DMS153 treated with DMSO at 0.1 percent for 48 hours (cell line): ENCODE measurements around the gene OSBPL5.

Experiments used
- DNase-seq: peaks from one replicate; lab custom pipeline; 2025; ENCODE audit not compliant: unreplicated experiment; lab: John Stamatoyannopoulos, UW

Gene OSBPL5

DNA sequence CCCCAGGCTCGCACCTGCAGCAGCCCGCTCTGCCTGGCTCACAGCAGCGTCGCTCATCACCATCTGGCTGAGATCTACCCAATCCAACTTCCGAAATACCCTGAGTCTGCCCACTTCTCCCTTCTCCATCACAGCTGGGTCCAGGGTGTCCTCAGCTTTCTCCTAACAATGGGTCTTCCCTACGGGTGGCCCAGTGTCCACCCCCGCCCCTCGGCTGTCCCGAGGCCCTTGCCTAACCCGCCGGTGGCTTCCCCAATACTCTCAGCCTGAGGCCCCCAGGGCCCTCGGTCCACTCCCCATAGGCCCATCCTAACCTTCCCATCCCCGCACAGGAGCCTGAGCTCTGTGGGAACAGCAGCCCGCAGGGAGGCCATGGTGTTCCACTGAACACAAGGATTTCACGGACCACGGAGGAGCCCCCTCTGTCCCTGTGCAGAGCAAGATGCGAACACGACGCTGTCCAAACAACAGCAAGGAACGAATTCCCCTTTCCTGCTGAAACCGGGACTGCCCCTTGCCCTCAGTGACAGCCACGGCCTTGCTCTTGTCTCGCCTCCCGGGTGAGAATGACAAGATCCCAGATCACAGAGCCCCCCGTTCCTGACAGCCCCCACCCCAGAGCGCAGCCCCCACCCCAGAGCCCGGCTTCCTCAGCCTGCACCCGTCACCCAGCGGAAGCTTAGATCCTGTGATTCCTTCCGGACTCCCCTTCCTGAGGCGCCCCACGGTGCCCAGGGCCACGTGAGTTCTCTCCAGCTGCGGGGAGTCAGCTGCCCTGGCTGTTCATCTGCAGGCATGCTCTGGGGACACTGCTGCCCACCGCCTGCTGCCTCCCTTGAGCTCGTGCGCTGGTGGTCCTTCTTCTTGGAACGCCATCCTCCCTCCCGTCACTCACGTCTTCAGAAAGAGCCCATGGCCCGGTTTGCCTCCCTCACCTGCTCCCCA lies 59.0 kb downstream of the OSBPL5 start:
- no peak for DNase-seq

DNA sequence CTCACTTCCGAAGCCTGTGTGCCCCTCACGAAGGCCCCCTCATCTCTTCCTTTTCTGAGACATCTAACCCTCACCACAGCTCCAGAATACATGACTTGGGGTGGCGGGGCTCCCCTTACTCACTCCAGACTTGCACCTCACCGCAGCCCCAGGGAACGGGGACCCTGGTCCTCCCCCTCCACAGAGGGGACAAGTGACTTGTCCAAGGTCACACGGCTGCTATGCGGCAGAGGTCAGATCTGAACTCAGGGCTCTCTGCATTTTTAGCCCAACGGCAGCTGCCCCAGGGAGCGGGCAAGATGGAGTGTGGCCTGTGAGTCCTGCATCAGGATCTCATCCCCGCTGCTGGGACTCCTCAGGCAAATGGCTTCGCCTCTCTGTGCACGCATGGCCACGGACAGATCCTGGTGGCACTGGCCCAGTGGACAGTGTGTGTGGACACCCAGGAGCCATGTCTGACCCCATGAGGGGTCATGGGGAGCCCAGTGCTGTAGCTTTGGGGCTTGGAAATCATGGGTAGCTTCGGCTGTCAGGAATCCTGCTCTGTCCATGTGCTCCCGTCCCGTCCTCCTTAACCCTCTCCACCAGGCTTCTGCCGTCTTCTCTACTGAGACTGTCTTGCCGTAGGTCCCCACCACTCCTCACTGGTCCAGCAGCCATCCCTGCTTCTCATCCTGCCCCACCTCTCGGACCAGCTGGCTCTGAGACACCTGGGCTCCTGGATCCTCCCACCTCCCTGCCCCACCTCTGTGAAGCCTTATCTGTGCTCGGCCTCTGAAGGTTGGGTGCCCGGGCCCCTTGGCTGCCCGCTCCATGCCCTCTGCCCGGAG lies 59.9 kb downstream of the OSBPL5 start:
- no peak for DNase-seq

DNA sequence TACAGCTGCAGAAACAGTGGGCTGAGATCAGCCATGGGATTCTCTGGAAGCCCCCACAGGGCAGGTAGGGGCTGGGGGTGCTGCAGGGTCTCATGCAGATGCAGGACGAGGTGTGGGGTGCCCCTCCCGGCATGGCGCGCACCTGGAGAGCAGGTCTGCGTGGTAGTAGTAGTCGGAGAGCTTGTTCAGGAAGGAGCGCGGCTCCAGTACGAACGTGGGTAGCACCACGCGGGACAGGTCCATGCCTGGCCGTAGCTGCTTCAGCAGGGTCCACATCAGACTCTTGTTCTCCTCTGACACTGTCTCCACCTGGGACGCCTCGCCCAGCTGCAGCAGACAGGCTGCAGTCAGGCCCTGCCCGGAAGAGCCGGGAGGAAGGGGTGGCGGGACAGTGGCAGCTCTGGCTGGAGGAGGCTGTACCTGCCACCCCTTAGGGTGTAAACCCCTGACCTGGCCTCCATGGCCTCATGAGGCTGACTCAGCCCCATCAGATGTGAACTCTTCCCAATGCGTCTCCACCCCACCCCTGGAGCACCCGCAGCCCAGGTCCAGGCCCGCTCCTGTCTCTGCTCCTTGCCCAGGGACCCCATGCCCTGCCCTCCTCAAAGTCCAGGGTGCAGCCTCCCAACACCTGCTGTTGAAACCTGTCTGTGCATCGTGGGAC lies 60.9 kb downstream of the OSBPL5 start:
- DNase-seq, result no peak

DNA sequence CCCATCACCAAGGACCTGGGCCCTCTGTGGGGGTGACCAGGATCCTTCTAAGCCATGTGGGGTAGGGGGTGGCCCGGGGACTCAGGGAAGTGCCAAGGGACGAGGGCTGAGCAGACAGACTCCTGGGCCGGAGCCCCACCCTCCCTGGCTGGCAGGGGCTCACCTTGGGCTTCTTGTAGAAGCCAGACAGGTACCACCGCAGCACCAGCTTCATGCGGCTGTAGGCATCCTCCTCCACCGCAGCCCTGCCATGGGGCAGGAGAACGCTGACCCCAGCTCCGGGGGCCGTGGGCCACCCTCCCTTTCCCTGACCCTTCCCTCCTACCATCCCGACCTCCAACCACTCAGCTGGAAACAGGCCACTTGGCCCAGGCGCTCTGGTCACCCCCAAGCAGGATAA lies 62.0 kb downstream of the OSBPL5 start:
- DNase-seq, result no peak

DNA sequence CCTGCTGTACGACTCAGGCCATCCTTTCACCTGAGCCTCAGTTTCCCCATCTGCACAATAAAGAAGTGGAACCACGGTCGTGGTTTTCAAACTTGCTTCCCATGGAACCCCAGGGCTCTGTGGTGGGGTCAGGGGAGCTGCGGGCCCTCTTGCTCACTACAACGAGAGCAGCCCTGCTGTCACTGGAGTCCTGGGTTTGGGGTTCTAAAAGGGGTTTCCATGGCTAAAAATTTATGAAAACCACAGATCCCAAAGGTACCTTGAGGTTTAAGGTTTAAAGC lies 62.5 kb downstream of the OSBPL5 start:
- DNase-seq, result no peak

DNA sequence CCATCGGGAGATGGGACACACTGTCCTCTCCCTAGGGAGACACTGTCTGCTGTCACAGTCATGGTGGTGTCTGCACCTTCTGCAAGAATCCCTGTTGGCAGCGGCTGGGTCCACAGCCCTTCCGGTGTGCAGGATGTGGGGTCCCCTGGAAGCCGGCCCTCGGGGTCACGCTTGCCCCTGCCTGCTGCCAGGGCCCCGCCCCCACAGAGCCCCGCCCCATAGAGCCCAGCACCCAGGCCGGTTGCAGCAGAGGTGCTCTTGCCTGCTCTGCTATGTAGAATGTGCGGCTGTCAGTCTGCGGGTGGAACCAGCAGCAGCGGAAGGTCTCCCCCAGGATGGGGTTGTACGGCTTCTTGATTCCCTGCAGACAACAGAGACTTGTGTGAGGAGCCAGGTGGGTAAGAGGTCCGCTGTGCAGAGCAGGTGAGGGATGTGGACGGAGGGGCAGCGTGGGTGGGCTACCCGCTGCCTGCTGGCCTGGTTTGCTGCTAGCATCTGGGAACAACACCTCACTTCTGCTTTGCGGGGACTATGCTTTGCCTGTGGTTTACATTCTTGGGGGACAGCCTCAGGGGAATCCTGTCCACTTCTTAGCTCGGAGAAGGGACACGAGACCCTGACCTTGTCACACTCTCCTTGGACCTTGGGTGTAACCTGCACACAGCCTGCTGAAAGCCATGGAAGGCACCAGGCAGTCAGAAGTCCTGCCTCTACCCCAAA lies 63.0 kb downstream of the OSBPL5 start:
- DNase-seq, result no peak

DNA sequence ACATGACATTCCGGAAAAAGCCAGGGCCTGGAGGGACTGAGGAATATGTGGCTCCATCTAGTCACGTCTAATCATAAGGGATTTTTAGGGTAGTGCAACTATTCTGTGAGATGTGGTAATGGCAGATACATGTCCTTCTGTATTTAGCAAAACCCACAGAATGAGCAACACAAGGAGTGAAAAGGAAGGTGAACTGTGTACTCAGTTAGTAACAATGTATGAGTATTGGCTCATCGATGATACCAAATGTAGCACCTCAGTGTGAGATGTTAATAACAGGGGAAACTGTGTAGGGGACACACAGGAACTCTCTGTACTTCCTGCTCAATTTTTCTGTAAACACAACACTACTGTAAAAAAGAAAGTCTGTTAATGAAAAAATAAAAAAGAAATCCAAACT lies 65.9 kb downstream of the OSBPL5 start:
- no peak for DNase-seq

DNA sequence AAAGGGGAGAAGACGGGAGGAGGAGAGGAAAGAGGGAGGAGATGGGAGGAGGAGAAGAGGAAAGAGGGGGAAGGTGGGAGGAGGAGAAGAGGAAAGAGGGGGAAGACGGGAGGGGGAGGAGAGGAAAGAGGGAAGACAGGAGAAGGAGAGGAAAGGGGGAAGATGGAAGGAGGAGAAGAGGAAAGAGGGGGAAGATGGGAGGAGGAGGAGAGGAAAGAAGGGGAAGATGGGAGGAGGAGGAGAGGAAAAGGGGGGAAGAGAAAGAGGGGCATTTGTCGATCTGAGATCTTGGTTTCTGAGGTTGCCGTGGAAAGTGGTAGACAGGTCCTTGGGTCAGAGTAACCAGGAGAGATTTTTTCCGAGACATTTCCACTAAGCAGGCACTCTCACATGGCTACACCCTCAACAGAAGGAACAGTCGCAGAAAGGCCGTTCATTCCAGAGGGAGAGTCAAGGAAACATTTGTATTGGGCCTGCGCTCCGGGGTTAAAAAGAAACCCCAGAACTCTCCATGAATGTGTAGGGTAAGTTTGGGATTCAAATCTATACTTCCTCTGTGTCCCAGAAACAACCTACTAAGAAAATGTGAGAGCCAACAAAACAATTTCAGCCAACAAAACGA lies 68.1 kb downstream of the OSBPL5 start:
- no peak for DNase-seq

DNA sequence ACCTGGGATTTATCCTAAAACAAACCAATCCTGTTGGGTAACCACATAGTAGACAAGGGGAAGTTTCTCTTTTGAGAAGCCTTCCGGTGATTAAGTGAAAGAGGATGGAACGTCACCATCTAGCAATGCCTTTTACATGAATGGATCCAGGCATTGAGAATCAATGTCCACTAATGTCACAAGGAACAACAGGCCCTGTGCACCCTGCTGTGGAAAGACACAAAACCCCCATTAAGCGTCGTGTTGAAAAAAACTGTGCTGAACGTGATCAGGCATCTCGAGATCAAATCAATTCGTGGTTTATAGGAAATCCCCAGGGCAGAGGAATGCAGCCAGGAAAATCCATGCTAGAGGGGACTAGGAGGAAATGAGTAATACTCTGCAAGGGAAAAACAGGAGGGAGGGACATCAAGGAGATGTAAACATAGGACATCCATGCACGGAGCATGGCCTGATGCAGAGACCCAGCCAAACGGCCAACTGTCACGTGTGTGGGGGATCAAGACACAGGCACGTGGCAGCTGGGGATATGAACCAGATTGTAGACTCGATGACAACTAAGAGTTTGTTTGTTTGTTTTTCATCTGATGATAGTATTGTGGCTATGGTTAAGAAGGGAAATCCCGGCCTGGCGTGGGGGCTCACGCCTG lies 69.3 kb downstream of the OSBPL5 start:
- no peak for DNase-seq

DNA sequence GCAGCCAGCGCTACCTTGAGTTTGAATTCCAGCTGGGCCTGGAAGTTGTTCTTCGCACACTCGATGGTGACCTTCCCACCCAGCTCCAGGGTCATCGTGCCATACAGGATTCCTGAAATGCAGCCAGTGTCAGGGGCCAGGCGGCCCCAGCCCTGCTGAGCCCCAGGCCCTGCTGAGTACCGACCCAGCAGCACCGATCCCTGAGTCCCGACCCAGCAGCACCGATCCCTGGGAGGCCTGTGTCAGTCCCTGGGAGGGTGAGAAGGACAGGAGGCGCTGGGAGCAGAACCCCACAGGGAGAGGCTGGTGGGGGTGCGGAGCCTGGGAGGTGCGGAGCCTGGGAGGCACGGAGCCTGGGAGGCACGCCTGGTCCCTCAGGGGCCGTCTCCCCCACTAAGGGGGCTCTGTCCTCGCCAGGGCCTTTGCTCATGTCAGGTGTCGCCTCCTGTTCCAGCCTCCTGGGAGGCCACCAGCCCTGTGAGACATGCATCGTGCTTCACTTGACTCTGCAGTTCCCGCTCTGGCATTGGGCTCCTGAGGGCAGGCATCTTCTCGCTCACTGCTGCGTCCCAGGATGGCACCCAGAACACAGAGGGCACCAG lies 70.8 kb downstream of the OSBPL5 start:
- no peak for DNase-seq

DNA sequence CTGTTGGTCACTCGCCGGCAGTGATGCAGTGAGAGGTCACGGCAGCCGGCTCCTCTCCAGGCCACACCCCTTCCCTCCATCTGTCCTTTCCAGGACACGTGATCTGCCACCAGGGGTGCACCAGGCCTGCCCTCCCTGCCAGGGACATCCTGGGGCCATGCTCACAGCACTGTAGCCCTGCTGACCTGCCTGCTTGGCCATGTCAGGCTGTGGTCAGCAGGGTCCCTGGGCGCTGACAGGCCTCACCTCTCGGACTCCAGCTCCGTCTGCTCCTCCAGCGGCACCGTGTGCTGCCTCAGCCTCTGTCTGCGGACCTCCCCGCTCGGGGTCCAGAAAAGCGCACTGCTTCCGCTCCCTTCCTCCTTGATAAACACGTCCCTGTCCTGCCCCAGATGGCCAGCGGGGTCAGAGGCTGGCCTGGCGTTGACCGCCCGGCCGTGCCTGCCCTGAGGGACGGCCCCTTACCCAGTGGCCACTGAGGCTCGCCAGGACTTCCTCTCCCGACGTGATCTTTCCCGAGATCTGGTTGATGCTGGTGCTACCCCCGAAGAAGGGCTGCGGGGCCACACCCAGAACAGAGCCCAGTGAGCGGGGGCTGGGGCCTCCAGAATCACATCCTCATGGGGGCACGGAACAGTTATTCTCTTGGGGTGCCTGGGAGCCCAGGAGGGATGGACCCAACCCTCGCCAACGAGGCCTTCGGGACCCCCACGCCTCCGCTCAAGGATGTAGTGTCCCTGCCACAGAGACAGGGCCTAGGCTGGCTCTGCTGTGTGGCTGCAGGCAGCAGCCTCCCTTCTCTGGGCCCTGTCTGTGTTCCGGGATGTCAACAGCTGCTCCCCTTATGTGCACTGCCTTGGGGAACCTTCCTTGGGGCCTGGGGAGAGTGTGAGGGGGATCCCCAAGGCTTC lies 71.6 kb downstream of the OSBPL5 start:
- no peak for DNase-seq

DNA sequence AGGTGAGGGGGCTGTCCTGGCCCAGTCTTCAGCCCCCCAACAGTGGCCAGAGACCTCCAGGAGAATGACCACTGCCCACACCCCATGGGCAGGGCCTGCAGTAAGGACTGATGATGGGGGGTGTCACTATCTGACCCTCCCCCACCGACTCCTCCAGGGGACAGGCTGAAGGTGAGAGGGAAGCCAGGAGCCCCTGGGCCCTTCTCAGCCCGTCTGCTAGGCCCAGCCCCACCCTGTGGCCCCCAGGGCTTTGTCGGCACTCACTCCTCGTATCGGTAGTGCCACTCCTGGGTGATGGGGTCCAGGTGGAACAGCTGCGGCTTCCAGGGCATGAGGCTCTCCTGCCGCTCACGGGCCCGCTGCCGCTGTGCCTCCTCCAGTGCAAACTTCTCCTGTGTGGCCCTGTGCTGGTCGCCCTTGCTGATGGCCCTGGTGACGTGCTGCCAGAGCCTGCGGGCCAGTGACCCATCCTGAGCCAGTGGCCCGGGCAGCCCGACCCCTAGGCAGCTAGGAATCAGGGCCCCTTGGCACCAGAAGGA lies 72.4 kb downstream of the OSBPL5 start:
- no peak for DNase-seq

DNA sequence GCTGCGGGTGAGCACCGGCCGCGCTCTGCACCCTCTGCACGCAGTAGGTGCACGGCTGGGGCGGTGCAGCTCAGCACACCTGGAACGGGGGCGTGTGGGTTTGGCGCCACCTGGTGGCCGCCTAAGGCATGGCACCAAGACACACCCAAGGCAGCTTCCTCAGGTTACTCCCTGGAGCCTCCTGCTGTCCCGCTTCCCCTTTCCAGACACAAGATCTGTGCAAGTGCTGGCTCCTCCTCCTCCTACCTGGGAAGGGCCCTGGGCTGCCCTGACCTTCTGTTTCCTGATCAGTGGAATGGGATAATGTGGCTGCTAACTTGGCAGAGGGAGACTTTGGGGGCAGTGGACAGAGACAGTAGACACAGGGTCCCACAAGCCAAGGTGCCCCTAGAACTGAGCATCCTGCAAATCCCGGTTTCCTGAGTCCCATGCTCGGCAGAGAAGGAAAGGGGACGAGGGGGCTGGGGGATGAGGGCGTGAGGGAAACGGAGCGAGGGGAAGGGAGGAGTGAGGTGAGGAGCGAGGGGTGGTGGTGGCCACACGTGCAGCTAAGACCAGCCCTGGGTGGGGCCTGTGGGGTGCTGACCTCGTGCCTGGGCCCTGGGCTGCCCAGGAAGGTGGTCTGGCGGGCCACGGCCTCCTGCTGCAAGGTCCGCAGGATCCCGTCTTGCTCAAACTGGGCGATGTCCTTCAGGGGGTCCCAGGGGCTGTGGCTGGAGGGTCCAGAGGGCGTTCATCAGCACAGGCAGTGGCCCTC lies 73.1 kb downstream of the OSBPL5 start:
- peak; percentile 37 for DNase-seq

DNA sequence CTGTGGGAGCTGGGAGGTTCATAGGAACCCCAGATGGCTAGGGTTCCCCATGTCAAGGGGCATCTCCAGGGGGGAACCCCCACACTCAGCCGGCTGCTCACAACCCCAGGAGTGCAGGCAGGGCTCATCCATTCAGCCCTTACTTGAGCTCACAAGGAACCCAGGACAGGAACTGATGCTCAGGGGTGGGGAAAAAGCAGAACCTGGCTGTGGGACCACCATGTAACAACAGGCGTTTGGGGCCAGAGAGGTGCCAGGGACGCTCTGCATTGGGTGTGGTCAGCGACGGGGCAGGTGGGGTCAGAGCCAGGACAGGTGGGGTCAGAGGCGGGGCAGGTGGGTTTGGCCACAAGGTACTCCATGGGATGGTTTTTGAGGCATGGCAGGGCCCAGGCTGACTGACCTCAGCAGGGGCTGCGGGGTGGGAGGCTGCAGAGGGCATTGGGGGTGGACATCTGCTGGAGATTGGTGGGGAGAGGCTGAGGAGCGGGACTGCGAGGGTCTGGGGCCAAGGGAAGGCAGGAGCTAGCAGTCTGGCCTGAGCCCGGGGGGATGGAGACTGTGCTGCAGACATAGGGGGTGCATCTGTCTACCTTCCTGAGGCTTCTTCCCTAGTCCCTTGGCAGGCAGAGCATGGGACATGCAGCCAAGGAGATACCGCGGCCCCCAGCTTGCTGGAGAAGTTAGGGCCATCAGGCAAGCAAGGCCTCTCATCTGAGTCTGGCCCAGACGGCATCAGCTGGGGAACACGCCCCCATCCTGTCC lies 73.8 kb downstream of the OSBPL5 start:
- DNase-seq, result no peak

DNA sequence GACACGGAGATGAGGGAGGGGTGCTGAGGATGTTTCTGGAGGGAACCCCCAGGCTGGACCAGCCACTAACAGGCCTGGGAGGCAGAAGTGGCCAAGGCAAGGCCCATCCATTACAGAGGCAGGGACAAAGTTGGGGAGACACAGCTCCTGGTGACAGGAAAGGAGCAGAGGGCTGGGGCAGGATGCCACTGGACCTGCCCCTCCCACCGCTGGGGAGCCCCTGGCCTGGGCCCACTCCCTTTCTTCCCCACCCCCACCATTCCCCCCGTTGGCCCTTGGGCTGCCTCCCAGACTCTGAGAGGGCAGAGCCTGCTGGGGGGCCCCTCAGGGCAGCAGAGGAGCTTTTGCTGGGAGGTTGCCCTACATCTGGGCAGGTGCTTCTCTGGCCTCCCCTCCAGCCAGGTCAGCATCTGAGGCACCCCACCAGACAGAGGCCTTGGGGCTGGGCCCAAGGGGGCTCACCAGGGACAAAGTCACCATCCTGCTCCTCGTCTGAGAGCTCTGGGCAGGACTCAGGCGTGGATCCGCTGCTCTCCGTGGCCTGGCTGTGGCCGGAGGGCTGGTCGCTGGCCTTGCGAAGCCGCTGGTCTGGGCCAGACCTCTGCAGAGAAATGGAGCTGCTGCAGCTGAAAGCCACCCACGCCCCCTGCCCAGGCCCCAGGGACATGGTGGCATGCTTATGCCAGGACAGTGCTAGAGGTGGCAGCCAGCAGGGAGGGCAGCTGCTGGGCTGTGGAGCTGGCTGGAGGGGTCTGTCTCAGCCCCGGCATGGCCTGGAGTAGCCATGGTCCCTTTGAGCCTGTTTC lies 74.8 kb downstream of the OSBPL5 start:
- DNase-seq, result no peak
